BE2C (cell line): ENCODE results near the gene RHOU.

Source experiments
- DNase-seq: peaks from one replicate; pipeline ENCODE4 v3.0.0-alpha.2; 2020
- H3K27me3 ChIP-seq: fragments of 250-450 bp; sonication (Bioruptor Pico); 2 replicates; pipeline ENCODE4 v1.5.1; 2020; ENCODE audit warnings: mild to moderate bottlenecking
- H3K36me3 ChIP-seq: fragments of 250-450 bp; sonication (Bioruptor Pico); 2 replicates; pipeline ENCODE4 v1.5.1; 2020; ENCODE audit warnings: mild to moderate bottlenecking
- H3K4me1 ChIP-seq: fragments of 250-450 bp; sonication (Bioruptor Pico); 2 replicates; pipeline ENCODE4 v1.5.1; 2020
- H3K4me3 ChIP-seq: 2 replicates; pipeline ENCODE4 v1.5.1; 2011; ENCODE audit warnings: low read depth, low read length
- H3K9me3 ChIP-seq: fragments of 250-450 bp; sonication (Bioruptor Pico); 2 replicates; pipeline ENCODE4 v1.5.1; 2020
- CTCF ChIP-seq: IDR thresholded peaks from 2 replicates; pipeline ENCODE4 v1.5.1; 2012; ENCODE audit warnings: mild to moderate bottlenecking, low read depth, low read length

RHOU gene

GRCh38 chr1:228721407-228721806 is 13.9 kb upstream of the RHOU start:
- Histone ChIP-seq H3K9me3 (no peaks in the 10 kb centered on the region), H3K36me3 (no peaks in the 10 kb centered on the region), H3K4me1 (no peaks in the 10 kb centered on the region), H3K27me3 (no peaks in the 10 kb centered on the region), H3K4me3 (no peak overlapping the region)
- TF ChIP-seq CTCF = no peak
- DNase-seq = no peak

- Histone ChIP-seq H3K4me3 (no peak overlapping the region), H3K4me1 (no peaks in the 10 kb centered on the region), H3K27me3 (no peaks in the 10 kb centered on the region), H3K36me3 (no peaks in the 10 kb centered on the region), H3K9me3 (no peaks in the 10 kb centered on the region)
- no peak for DNase-seq
- no peak for TF ChIP-seq CTCF
Measured at GRCh38 chr1:228723287-228723686, 12.0 kb upstream of the RHOU start.

- Histone ChIP-seq H3K4me3 (no peak overlapping the region), H3K4me1 (no peaks in the 10 kb centered on the region), H3K36me3 (no peaks in the 10 kb centered on the region), H3K9me3 (no peaks in the 10 kb centered on the region), H3K27me3 (no peaks in the 10 kb centered on the region)
- no peak for TF ChIP-seq CTCF
- DNase-seq = no peak
Measured at GRCh38 chr1:228723921-228724320, 11.4 kb upstream of the RHOU start.

GRCh38 chr1:228725178-228725577 is 10.1 kb upstream of the RHOU start:
- Histone ChIP-seq H3K4me1 (no peaks in the 10 kb centered on the region), H3K27me3 (no peaks in the 10 kb centered on the region), H3K36me3 (no peaks in the 10 kb centered on the region), H3K4me3 (no peak overlapping the region), H3K9me3 (no peaks in the 10 kb centered on the region)
- TF ChIP-seq CTCF = no peak
- no peak for DNase-seq

- Histone ChIP-seq H3K36me3 (no peaks in the 10 kb centered on the region), H3K4me1 (no peaks in the 10 kb centered on the region), H3K4me3 (no peak overlapping the region), H3K9me3 (no peaks in the 10 kb centered on the region), H3K27me3 (no peaks in the 10 kb centered on the region)
- no peak for DNase-seq
- TF ChIP-seq CTCF = no peak
Measured at GRCh38 chr1:228727681-228728171, 7.6 kb upstream of the RHOU start.

- Histone ChIP-seq H3K4me3 (no peak overlapping the region), H3K9me3 (no peaks in the 10 kb centered on the region; the same call in 1 of the 2 replicates), H3K4me1 (0 out of 2 replicates have a peak, but pooled peaks cover 4% of the 10 kb centered on the region), H3K36me3 (peaks cover under 1% of the 10 kb centered on the region), H3K27me3 (0 out of 2 replicates have a peak, but pooled peaks cover 4% of the 10 kb centered on the region)
- no peak for DNase-seq
- TF ChIP-seq CTCF = no peak
Measured at GRCh38 chr1:228732426-228732825, 2.9 kb upstream of the RHOU start.
